A549 (cell line): ENCODE data around the gene PNPLA6.

Experiments
- CTCF ChIP-seq: fragments of >200 bp; sonication (Bioruptor Twin); formaldehyde crosslinking; IDR thresholded peaks from 3 replicates; pipeline ENCODE4 v1.5.1; 2016
- GATA3 ChIP-seq: IDR thresholded peaks from 2 replicates; pipeline ENCODE4 v1.6.1; 2012; ENCODE audit warnings: borderline replicate concordance
- MAZ ChIP-seq: fragments of 150-350 bp; IDR thresholded peaks from 2 replicates; pipeline ENCODE4 v1.6.1; 2014; ENCODE audit warnings: antibody characterized with exemption, low read depth, low read length, borderline replicate concordance
- NR3C1 ChIP-seq: fragments of >200 bp; sonication (Bioruptor Twin); formaldehyde crosslinking; IDR thresholded peaks from 3 replicates; pipeline ENCODE4 v1.6.1; 2017
- PHF8 ChIP-seq: fragments of 200-600 bp; sonication (generic); IDR thresholded peaks from 2 replicates; pipeline ENCODE4 v1.6.1; 2016; ENCODE audit warnings: low read depth, mild to moderate bottlenecking, antibody characterized with exemption, moderate library complexity, borderline replicate concordance
- POLR2A ChIP-seq: IDR thresholded peaks from 2 replicates; pipeline ENCODE4 v1.6.1; 2012; ENCODE audit warnings: mild to moderate bottlenecking, low read length
- RAD21 ChIP-seq, 2 experiments: fragments of >200 bp in 1 of 2; sonication (Bioruptor Twin) in 1 of 2; formaldehyde crosslinking in 1 of 2; IDR thresholded peaks in 1 of 2; conservative IDR thresholded peaks in 1 of 2; 2 replicates in 1 of 2; 3 replicates in 1 of 2; pipeline ENCODE4 v1.6.1; 2012 to 2018; ENCODE audit warnings: inconsistent platforms in 1 of 2
- SREBF2 ChIP-seq: fragments of 450-650 bp; IDR thresholded peaks from 2 replicates; pipeline ENCODE4 v1.6.1; 2014; ENCODE audit warnings: mild to moderate bottlenecking, moderate library complexity
- TF ChIP-seq, protein P1 (sequence below): IDR thresholded peaks from 2 replicates; pipeline ENCODE4 v1.6.1; 2012
- TF ChIP-seq, protein P2 (sequence below): fragments of 250-450 bp; sonication (Bioruptor Pico); IDR thresholded peaks from 2 replicates; pipeline ENCODE4 v1.5.0; 2021; ENCODE audit warnings: mild to moderate bottlenecking, moderate library complexity, borderline replicate concordance
- TF ChIP-seq, protein P3 (sequence below): fragments of 200-600 bp; sonication (generic); IDR thresholded peaks from 2 replicates; pipeline ENCODE4 v1.6.1; 2016; ENCODE audit warnings: antibody characterized with exemption, mild to moderate bottlenecking, moderate library complexity

GRCh38 chr19:7582446-7582845, 46.9 kb downstream of the PNPLA6 start:
- TF ChIP-seq CTCF (no peak), NR3C1 (no peak), RAD21 (conservative IDR thresholded peaks at IDR 0.05 in 1 of 2, IDR thresholded peaks at IDR 0.05 in 1 of 2) (no peak), PHF8 (no peak), GATA3 (no peak), POLR2A (no peak), SREBF2 (no peak), MAZ (no peak)
- TF ChIP-seq, protein P1, sequence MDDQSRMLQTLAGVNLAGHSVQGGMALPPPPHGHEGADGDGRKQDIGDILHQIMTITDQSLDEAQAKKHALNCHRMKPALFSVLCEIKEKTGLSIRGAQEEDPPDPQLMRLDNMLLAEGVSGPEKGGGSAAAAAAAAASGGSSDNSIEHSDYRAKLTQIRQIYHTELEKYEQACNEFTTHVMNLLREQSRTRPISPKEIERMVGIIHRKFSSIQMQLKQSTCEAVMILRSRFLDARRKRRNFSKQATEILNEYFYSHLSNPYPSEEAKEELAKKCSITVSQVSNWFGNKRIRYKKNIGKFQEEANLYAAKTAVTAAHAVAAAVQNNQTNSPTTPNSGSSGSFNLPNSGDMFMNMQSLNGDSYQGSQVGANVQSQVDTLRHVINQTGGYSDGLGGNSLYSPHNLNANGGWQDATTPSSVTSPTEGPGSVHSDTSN = no peak
- TF ChIP-seq, protein P2, sequence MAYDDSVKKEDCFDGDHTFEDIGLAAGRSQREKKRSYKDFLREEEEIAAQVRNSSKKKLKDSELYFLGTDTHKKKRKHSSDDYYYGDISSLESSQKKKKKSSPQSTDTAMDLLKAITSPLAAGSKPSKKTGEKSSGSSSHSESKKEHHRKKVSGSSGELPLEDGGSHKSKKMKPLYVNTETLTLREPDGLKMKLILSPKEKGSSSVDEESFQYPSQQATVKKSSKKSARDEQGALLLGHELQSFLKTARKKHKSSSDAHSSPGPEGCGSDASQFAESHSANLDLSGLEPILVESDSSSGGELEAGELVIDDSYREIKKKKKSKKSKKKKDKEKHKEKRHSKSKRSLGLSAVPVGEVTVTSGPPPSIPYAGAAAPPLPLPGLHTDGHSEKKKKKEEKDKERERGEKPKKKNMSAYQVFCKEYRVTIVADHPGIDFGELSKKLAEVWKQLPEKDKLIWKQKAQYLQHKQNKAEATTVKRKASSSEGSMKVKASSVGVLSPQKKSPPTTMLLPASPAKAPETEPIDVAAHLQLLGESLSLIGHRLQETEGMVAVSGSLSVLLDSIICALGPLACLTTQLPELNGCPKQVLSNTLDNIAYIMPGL (CRISPR knock-in tag) = no peak
- TF ChIP-seq, protein P3, sequence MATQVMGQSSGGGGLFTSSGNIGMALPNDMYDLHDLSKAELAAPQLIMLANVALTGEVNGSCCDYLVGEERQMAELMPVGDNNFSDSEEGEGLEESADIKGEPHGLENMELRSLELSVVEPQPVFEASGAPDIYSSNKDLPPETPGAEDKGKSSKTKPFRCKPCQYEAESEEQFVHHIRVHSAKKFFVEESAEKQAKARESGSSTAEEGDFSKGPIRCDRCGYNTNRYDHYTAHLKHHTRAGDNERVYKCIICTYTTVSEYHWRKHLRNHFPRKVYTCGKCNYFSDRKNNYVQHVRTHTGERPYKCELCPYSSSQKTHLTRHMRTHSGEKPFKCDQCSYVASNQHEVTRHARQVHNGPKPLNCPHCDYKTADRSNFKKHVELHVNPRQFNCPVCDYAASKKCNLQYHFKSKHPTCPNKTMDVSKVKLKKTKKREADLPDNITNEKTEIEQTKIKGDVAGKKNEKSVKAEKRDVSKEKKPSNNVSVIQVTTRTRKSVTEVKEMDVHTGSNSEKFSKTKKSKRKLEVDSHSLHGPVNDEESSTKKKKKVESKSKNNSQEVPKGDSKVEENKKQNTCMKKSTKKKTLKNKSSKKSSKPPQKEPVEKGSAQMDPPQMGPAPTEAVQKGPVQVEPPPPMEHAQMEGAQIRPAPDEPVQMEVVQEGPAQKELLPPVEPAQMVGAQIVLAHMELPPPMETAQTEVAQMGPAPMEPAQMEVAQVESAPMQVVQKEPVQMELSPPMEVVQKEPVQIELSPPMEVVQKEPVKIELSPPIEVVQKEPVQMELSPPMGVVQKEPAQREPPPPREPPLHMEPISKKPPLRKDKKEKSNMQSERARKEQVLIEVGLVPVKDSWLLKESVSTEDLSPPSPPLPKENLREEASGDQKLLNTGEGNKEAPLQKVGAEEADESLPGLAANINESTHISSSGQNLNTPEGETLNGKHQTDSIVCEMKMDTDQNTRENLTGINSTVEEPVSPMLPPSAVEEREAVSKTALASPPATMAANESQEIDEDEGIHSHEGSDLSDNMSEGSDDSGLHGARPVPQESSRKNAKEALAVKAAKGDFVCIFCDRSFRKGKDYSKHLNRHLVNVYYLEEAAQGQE = no peak
